ENCODE results near the gene GPR21. TPM values are rescaled to one million over a fixed set of nuclear protein-coding genes. Genes with fewer than 3 reads are reported as not detected.

The GPR21 gene
- total RNA-seq, 1 experiment from 2014 or later, result 0.37 TPM

GRCh38 chr9:123048748-123049147 is 15.3 kb downstream of the GPR21 start:
- Mint-ChIP-seq H3K27ac (ENCODE audit: low read depth, unreplicated experiment) (peak overlapping the region; percentile 17), H3K4me3 (ENCODE audit: unreplicated experiment) (no peak overlapping the region), H3K36me3 (ENCODE audit: insufficient read depth, unreplicated experiment) (peaks cover 17% of the 10 kb centered on the region), H3K27me3 (ENCODE audit: insufficient read depth, unreplicated experiment) (no peaks in the 10 kb centered on the region), H3K4me1 (ENCODE audit: insufficient read depth, unreplicated experiment) (peaks cover 20% of the 10 kb centered on the region), H3K9me3 (ENCODE audit: unreplicated experiment) (no peaks in the 10 kb centered on the region)
- DNase-seq (ENCODE audit: unreplicated experiment), result no peak
- intact Hi-C loops (cut with micrococcal nuclease), result no loop called here
- BruUV-seq (replicated peaks), result no TSS peak
- ChIA-PET POLR2A (interaction anchor here (0.6 to 2.3 kb wide), 5 partner anchors 9 to 713 kb away, joined by 4 to 9 read pairs (median 4); no protein-coding TSS in a partner anchor), CTCF (interaction anchor here (0.8 to 1.3 kb wide), 2 partner anchors 51 to 301 kb away, joined by 3 to 4 read pairs; no protein-coding TSS in a partner anchor)
- TF ChIP-seq CTCF (IDR thresholded peaks at IDR 0.05; ENCODE audit: unreplicated experiment), result no peak

GRCh38 chr9:123049589-123050222 is 16.2 kb downstream of the GPR21 start:
- Mint-ChIP-seq H3K27ac (ENCODE audit: low read depth, unreplicated experiment) (peak overlapping the region; percentile 17), H3K36me3 (ENCODE audit: insufficient read depth, unreplicated experiment) (peaks cover 25% of the 10 kb centered on the region)

GRCh38 chr9:123053046-123053445 is 19.6 kb downstream of the GPR21 start:
- no peak overlapping the region for H3K27ac Mint-ChIP-seq (ENCODE audit: low read depth, unreplicated experiment)
- intact Hi-C loops (cut with micrococcal nuclease), result no loop called here
- TF ChIP-seq CTCF (IDR thresholded peaks at IDR 0.05; ENCODE audit: unreplicated experiment), result no peak
- DNase-seq (ENCODE audit: unreplicated experiment), result no peak
- H3K9me3 Mint-ChIP-seq (ENCODE audit: unreplicated experiment), result no peaks in the 10 kb centered on the region
- BruUV-seq (replicated peaks), result no TSS peak
- no peak overlapping the region for H3K4me3 Mint-ChIP-seq (ENCODE audit: unreplicated experiment)
- CTCF ChIA-PET, result interaction anchor here (0.6 to 1.0 kb wide), 4 partner anchors 14 to 297 kb away, joined by 3 to 4 read pairs (median 3); no protein-coding TSS in a partner anchor
- POLR2A ChIA-PET, result interaction anchor here (0.7 to 1.2 kb wide), 4 partner anchors 8 to 394 kb away, joined by 3 to 4 read pairs (median 4); no protein-coding TSS in a partner anchor
- peaks cover 39% of the 10 kb centered on the region for H3K36me3 Mint-ChIP-seq (ENCODE audit: insufficient read depth, unreplicated experiment)
- H3K27me3 Mint-ChIP-seq (ENCODE audit: insufficient read depth, unreplicated experiment), result no peaks in the 10 kb centered on the region
- H3K4me1 Mint-ChIP-seq (ENCODE audit: insufficient read depth, unreplicated experiment), result peaks cover 11% of the 10 kb centered on the region

More at GRCh38 chr9:123049589-123050222, 16.2 kb downstream of the GPR21 start:
- ChIA-PET POLR2A (interaction anchor here (0.7 to 2.3 kb wide), 5 partner anchors 10 to 145 kb away, joined by 4 to 9 read pairs (median 5); no protein-coding TSS in a partner anchor), CTCF (interaction anchor here (0.6 kb wide), 3 partner anchors 59 to 1503 kb away, joined by 3 read pairs; no protein-coding TSS in a partner anchor)
- intact Hi-C loops (cut with micrococcal nuclease), result no loop called here
- peak; percentile 79 for DNase-seq (ENCODE audit: unreplicated experiment)
- BruUV-seq (replicated peaks), result no TSS peak
- no peaks in the 10 kb centered on the region for H3K27me3 Mint-ChIP-seq (ENCODE audit: insufficient read depth, unreplicated experiment)
- no peak for TF ChIP-seq CTCF (IDR thresholded peaks at IDR 0.05; ENCODE audit: unreplicated experiment)
- H3K4me3 Mint-ChIP-seq (ENCODE audit: unreplicated experiment), result no peak overlapping the region
- no peaks in the 10 kb centered on the region for H3K9me3 Mint-ChIP-seq (ENCODE audit: unreplicated experiment)
- H3K4me1 Mint-ChIP-seq (ENCODE audit: insufficient read depth, unreplicated experiment), result peaks cover 14% of the 10 kb centered on the region

- Mint-ChIP-seq H3K27ac (ENCODE audit: low read depth, unreplicated experiment) (no peak overlapping the region), H3K9me3 (ENCODE audit: unreplicated experiment) (no peaks in the 10 kb centered on the region), H3K4me1 (ENCODE audit: insufficient read depth, unreplicated experiment) (peaks cover 12% of the 10 kb centered on the region), H3K36me3 (ENCODE audit: insufficient read depth, unreplicated experiment) (peaks cover 39% of the 10 kb centered on the region), H3K4me3 (ENCODE audit: unreplicated experiment) (no peak overlapping the region), H3K27me3 (ENCODE audit: insufficient read depth, unreplicated experiment) (no peaks in the 10 kb centered on the region)
- intact Hi-C loops (cut with micrococcal nuclease), result no loop called here
- no peak for TF ChIP-seq CTCF (IDR thresholded peaks at IDR 0.05; ENCODE audit: unreplicated experiment)
- CTCF ChIA-PET, result interaction anchor here (0.8 kb wide), 1 partner anchor 26 kb away, joined by 3 read pairs; no protein-coding TSS in a partner anchor
- POLR2A ChIA-PET, result interaction anchor here (0.6 to 1.2 kb wide), 4 partner anchors 9 to 394 kb away, joined by 3 to 4 read pairs (median 4); no protein-coding TSS in a partner anchor
- BruUV-seq (replicated peaks), result no TSS peak
- no peak for DNase-seq (ENCODE audit: unreplicated experiment)
Measured at GRCh38 chr9:123053711-123054110, 20.2 kb downstream of the GPR21 start.

All from MCF 10A (cell line).